ENCODE data around the gene NPFFR1. TPM values are rescaled to one million over a fixed set of nuclear protein-coding genes. Genes with fewer than 3 reads are reported as not detected.
"Not testable (repeated sequence)": the region's sequence is repeated elsewhere in the genome, so short reads cannot be mapped to it uniquely, and the experiment has no call there.

NPFFR1 gene
- total RNA-seq, 1 donor from 2014 or later, result not detected

GRCh38 chr10:70241081-70241480, 42.7 kb downstream of the NPFFR1 start:
- no peak overlapping the region for H3K27ac ChIP-seq
- Mint-ChIP-seq H3K9me3 (peaks cover 18% of the 10 kb centered on the region), H3K4me3 (no peak overlapping the region), H3K4me1 (peaks cover 2% of the 10 kb centered on the region), H3K27me3 (ENCODE audit: insufficient read depth, low read depth) (no peaks in the 10 kb centered on the region), H3K36me3 (no peaks in the 10 kb centered on the region), H3K27ac (no peak overlapping the region)
- peaks cover 6% of the 10 kb centered on the region for H3K27me3 ChIP-seq
- no peaks in the 10 kb centered on the region for H3F3A ChIP-seq (ENCODE audit: low read depth)
- H3K9ac ChIP-seq, result no peak overlapping the region
- no peaks in the 10 kb centered on the region for H3K36me3 ChIP-seq
- no peaks in the 10 kb centered on the region for H4K20me1 ChIP-seq (ENCODE audit: low read depth)
- no peak overlapping the region for H2AFZ ChIP-seq (replicated peaks)
- no peak overlapping the region for H3K4me2 ChIP-seq
- no peak for DNase-seq (ENCODE audit: low spot score)
- no peak for TF ChIP-seq EZH2phosphoT487 (IDR thresholded peaks at IDR 0.05)
- TF ChIP-seq CTCF (IDR thresholded peaks at IDR 0.05), result no peak
- no peak for TF ChIP-seq EZH2 (IDR thresholded peaks at IDR 0.05)
- no peaks in the 10 kb centered on the region for H3K79me2 ChIP-seq (ENCODE audit: low read depth)
- no peaks in the 10 kb centered on the region for H3K4me1 ChIP-seq
- H3K9me3 ChIP-seq (ENCODE audit: low read depth), result no peaks in the 10 kb centered on the region
- H3K4me3 ChIP-seq, result no peak overlapping the region

GRCh38 chr10:70239986-70240385, 43.8 kb downstream of the NPFFR1 start:
- not testable (repeated sequence) for H3K36me3 ChIP-seq; H3K79me2 ChIP-seq (ENCODE audit: low read depth); H3K9me3 ChIP-seq (ENCODE audit: low read depth); H3K27me3 Mint-ChIP-seq (ENCODE audit: insufficient read depth, low read depth); H3K4me1 Mint-ChIP-seq; H3K4me2 ChIP-seq; H3K4me3 Mint-ChIP-seq; H2AFZ ChIP-seq (replicated peaks); H3F3A ChIP-seq (ENCODE audit: low read depth); H3K36me3 Mint-ChIP-seq; H3K4me3 ChIP-seq; H3K27me3 ChIP-seq; H3K4me1 ChIP-seq; H4K20me1 ChIP-seq (ENCODE audit: low read depth); H3K9ac ChIP-seq; H3K27ac Mint-ChIP-seq; H3K27ac ChIP-seq; DNase-seq (ENCODE audit: low spot score)
- peaks cover 18% of the 10 kb centered on the region for H3K9me3 Mint-ChIP-seq

- not testable (repeated sequence) for H3K4me1 Mint-ChIP-seq, H3K4me1 ChIP-seq
Observed at GRCh38 chr10:70239077-70239976, 44.5 kb downstream of the NPFFR1 start.

GRCh38 chr10:70237958-70238536, 45.8 kb downstream of the NPFFR1 start:
- not testable (repeated sequence) for H3K27me3 ChIP-seq; H3K4me3 Mint-ChIP-seq; H3K4me2 ChIP-seq; H3K27me3 Mint-ChIP-seq (ENCODE audit: insufficient read depth, low read depth); H3K27ac ChIP-seq; H3K79me2 ChIP-seq (ENCODE audit: low read depth); H3K4me1 Mint-ChIP-seq; H3F3A ChIP-seq (ENCODE audit: low read depth); DNase-seq (ENCODE audit: low spot score); H2AFZ ChIP-seq (replicated peaks); H4K20me1 ChIP-seq (ENCODE audit: low read depth); H3K9me3 ChIP-seq (ENCODE audit: low read depth); H3K36me3 Mint-ChIP-seq; H3K36me3 ChIP-seq; H3K9ac ChIP-seq; H3K4me3 ChIP-seq; H3K4me1 ChIP-seq
- Mint-ChIP-seq H3K9me3 (peaks cover 18% of the 10 kb centered on the region), H3K27ac (peak overlapping the region; percentile 38)

More at GRCh38 chr10:70239077-70239976, 44.5 kb downstream of the NPFFR1 start:
- not testable (repeated sequence) for DNase-seq (ENCODE audit: low spot score); H3F3A ChIP-seq (ENCODE audit: low read depth); H2AFZ ChIP-seq (replicated peaks); H3K27me3 Mint-ChIP-seq (ENCODE audit: insufficient read depth, low read depth); H3K4me2 ChIP-seq; H3K4me3 ChIP-seq; H3K79me2 ChIP-seq (ENCODE audit: low read depth); H3K9me3 ChIP-seq (ENCODE audit: low read depth); H3K27me3 ChIP-seq; H3K27ac Mint-ChIP-seq; H3K9ac ChIP-seq; H3K36me3 ChIP-seq; H4K20me1 ChIP-seq (ENCODE audit: low read depth); H3K27ac ChIP-seq; H3K36me3 Mint-ChIP-seq; H3K4me3 Mint-ChIP-seq
- peaks cover 18% of the 10 kb centered on the region for H3K9me3 Mint-ChIP-seq

Data from neural progenitor cell (in vitro differentiated cells).